DOHH2 (cell line): ENCODE results near the gene IFT20.

ENCODE experiments used
- H3F3A ChIP-seq: fragments of 200-600 bp; sonication (generic), shearing (Covaris generic); 2 replicates; pipeline ENCODE4 v1.6.0; 2016; ENCODE audit warnings: antibody characterized with exemption, mild to moderate bottlenecking; ENCODE audit not compliant: control insufficient read depth, insufficient read depth
- H3K27ac ChIP-seq: fragments of 200-600 bp; sonication (generic); 2 replicates; pipeline ENCODE4 v1.5.1; 2014; ENCODE audit warnings: low read depth, mild to moderate bottlenecking, low read length, moderate library complexity
- H3K27me3 ChIP-seq: fragments of 200-600 bp; sonication (generic); 2 replicates; pipeline ENCODE4 v1.6.1; 2014; ENCODE audit warnings: mild to moderate bottlenecking, low read length, mixed read lengths; ENCODE audit not compliant: control insufficient read depth
- H3K36me3 ChIP-seq: fragments of 200-600 bp; sonication (generic); 2 replicates; pipeline ENCODE4 v1.6.1; 2014; ENCODE audit warnings: mild to moderate bottlenecking, low read length, moderate library complexity, mixed read lengths; ENCODE audit not compliant: control insufficient read depth
- H3K4me1 ChIP-seq: fragments of 200-600 bp; sonication (generic); 2 replicates; pipeline ENCODE4 v1.6.1; 2014; ENCODE audit warnings: mild to moderate bottlenecking, low read length, mixed read lengths; ENCODE audit not compliant: control insufficient read depth
- H3K4me2 ChIP-seq: fragments of 200-600 bp; sonication (generic); 2 replicates; pipeline ENCODE4 v1.6.0; 2014; ENCODE audit warnings: mild to moderate bottlenecking, low read length, moderate library complexity
- H3K4me3 ChIP-seq: fragments of 200-600 bp; sonication (generic); 2 replicates; pipeline ENCODE4 v1.5.1; 2014; ENCODE audit warnings: mild to moderate bottlenecking, low read length, mixed read lengths
- H3K79me2 ChIP-seq: fragments of 200-600 bp; sonication (generic); 2 replicates; pipeline ENCODE4 v1.6.1; 2014; ENCODE audit warnings: mild to moderate bottlenecking, low read length, mixed read lengths; ENCODE audit not compliant: control insufficient read depth
- H3K9me2 ChIP-seq: fragments of 200-600 bp; sonication (generic); replicated peaks from 2 replicates; pipeline ENCODE4 v1.6.1; 2014; ENCODE audit warnings: mild to moderate bottlenecking, low read length, mixed read lengths; ENCODE audit not compliant: control insufficient read depth
- H3K9me3 ChIP-seq: fragments of 200-600 bp; sonication (generic); 2 replicates; pipeline ENCODE4 v1.6.1; 2014; ENCODE audit warnings: antibody characterized with exemption, low read length, mixed read lengths; ENCODE audit not compliant: control insufficient read depth, insufficient read depth
- H4K20me1 ChIP-seq: fragments of 200-600 bp; sonication (generic); 2 replicates; pipeline ENCODE4 v1.6.0; 2014; ENCODE audit warnings: low read depth, mild to moderate bottlenecking, antibody characterized with exemption, low read length, moderate library complexity; ENCODE audit not compliant: control insufficient read depth, insufficient read depth
- CTCF ChIP-seq: fragments of 200-600 bp; sonication (generic); IDR thresholded peaks from one replicate; pipeline ENCODE4 v1.5.1; 2014; ENCODE audit warnings: antibody characterized with exemption, mild to moderate bottlenecking, low read depth, low read length; ENCODE audit not compliant: poor library complexity, severe bottlenecking
- EZH2phosphoT487 ChIP-seq: fragments of 200-600 bp; sonication (generic); IDR thresholded peaks from 2 replicates; pipeline ENCODE4 v1.6.1; 2017; ENCODE audit warnings: borderline replicate concordance, mild to moderate bottlenecking, antibody characterized with exemption, low read length, moderate library complexity, mixed read lengths

IFT20 gene

GRCh38 chr17:28335201-28335958 is at the start of gene IFT20, which contains the start of gene TNFAIP1:
TSS of gene IFT20 (minus strand) at chr17:28335472. CDS start at chr17:28331985, 3,487 bp downstream.
TSS of gene TNFAIP1 (plus strand) at chr17:28335761. CDS start at chr17:28339522, 3,761 bp downstream.
- Histone ChIP-seq H4K20me1 (0 out of 2 replicates have a peak, but pooled peaks cover 3% of the 10 kb centered on the region), H3K4me1 (peaks cover 20% of the 10 kb centered on the region), H3K27me3 (no peaks in the 10 kb centered on the region), H3K27ac (no peak within 1 kb of the TSS), H3K79me2 (peaks cover 39% of the 10 kb centered on the region), H3F3A (peaks cover 3% of the 10 kb centered on the region; the same call in 1 of the 2 replicates), H3K36me3 (no peaks in the 10 kb centered on the region), H3K4me2 (peak within 1 kb of the TSS; percentile 88), H3K9me3 (no peaks in the 10 kb centered on the region), H3K9me2 (no peaks in the 10 kb centered on the region), H3K4me3 (peak within 1 kb of the TSS; percentile 99)
- TF ChIP-seq CTCF (no peak), EZH2phosphoT487 (no peak)

- H3K79me2 ChIP-seq: no peaks in the 10 kb centered on the region
- no peak overlapping the region for H3K27ac ChIP-seq
- H3K9me2 ChIP-seq: no peaks in the 10 kb centered on the region
- no peak overlapping the region for H3K4me2 ChIP-seq
- no peak overlapping the region for H3K4me3 ChIP-seq
- no peaks in the 10 kb centered on the region for H3F3A ChIP-seq
- H3K4me1 ChIP-seq: no peaks in the 10 kb centered on the region
- TF ChIP-seq EZH2phosphoT487 (no peak), CTCF (no peak)
- H3K36me3 ChIP-seq: peaks cover 2% of the 10 kb centered on the region; the same call in 1 of the 2 replicates
- no peaks in the 10 kb centered on the region for H4K20me1 ChIP-seq
- no peaks in the 10 kb centered on the region for H3K9me3 ChIP-seq
- H3K27me3 ChIP-seq: no peaks in the 10 kb centered on the region
These were observed 49.7 kb upstream of the IFT20 start for GRCh38 chr17:28385037-28385400.

GRCh38 chr17:28384281-28385036 is 49.2 kb upstream of the IFT20 start:
- Histone ChIP-seq H3K79me2 (no peaks in the 10 kb centered on the region), H3K27me3 (no peaks in the 10 kb centered on the region), H3K9me3 (no peaks in the 10 kb centered on the region), H3K9me2 (no peaks in the 10 kb centered on the region), H3K4me3 (no peak overlapping the region), H3F3A (no peaks in the 10 kb centered on the region), H3K27ac (no peak overlapping the region), H3K4me2 (peak overlapping the region; percentile 6), H3K4me1 (no peaks in the 10 kb centered on the region), H4K20me1 (no peaks in the 10 kb centered on the region), H3K36me3 (peaks cover 2% of the 10 kb centered on the region; the same call in 1 of the 2 replicates)
- no peak for TF ChIP-seq EZH2phosphoT487
- no peak for TF ChIP-seq CTCF
